IMR-90 (cell line): ENCODE results near the gene SLC19A1. TPM values are rescaled to one million over a fixed set of nuclear protein-coding genes. Genes with fewer than 3 reads are reported as not detected.
"Not testable (repeated sequence)": the region's sequence is repeated elsewhere in the genome, so short reads cannot be mapped to it uniquely, and the experiment has no call there.

Experiments used
- ATAC-seq: fragments of 200-7000 bp; cut with Tn5 transposase; 2 replicates; pipeline ENCODE4 v1.9.1; 2020; ENCODE audit warnings: low read depth, mild to moderate bottlenecking, moderate library complexity
- BruUV-seq: library from RNA; stranded (reverse); fragments of 400-500 nt; replicated peaks from 2 replicates; lab custom pipeline; 2021; lab: Mats Ljungman, UMichigan
- CTCF ChIA-PET: fragments of 300-600 bp; formaldehyde crosslinking; extraction: SDS; loops from one replicate; lab custom pipeline; 2021; ENCODE audit warnings: antibody characterized with exemption; lab: Yijun Ruan, JAX
- POLR2A ChIA-PET: fragments of 300-600 bp; sonication (Branson Sonifier 250); formaldehyde crosslinking; loops from one replicate; lab custom pipeline; 2022; ENCODE audit warnings: antibody characterized with exemption; ENCODE audit not compliant: unreplicated experiment; lab: Charles Lee
- DNase-seq: peaks from one replicate; pipeline ENCODE4 v3.0.0; 2013
- H2AFZ ChIP-seq: replicated peaks from 2 replicates; pipeline ENCODE3; 2013; ENCODE audit warnings: low read length, mild to moderate bottlenecking; ENCODE audit not compliant: poor library complexity
- H2AK5ac ChIP-seq: 2 replicates; pipeline ENCODE4 v1.6.1; 2013; ENCODE audit warnings: low read depth, low read length, inconsistent platforms
- H2AK9ac ChIP-seq: replicated peaks from 2 replicates; pipeline ENCODE3; 2013; ENCODE audit warnings: mild to moderate bottlenecking, low read depth, low read length, moderate library complexity; ENCODE audit not compliant: poor library complexity
- H2BK120ac ChIP-seq: 2 replicates; pipeline ENCODE4 v1.6.1; 2013; ENCODE audit warnings: low read depth, low read length, inconsistent platforms
- H2BK15ac ChIP-seq: 3 replicates; pipeline ENCODE4 v1.6.1; 2013; ENCODE audit warnings: low read depth, low read length, inconsistent platforms
- H2BK20ac ChIP-seq: 2 replicates; pipeline ENCODE4 v1.6.1; 2013; ENCODE audit warnings: low read depth, mild to moderate bottlenecking, inconsistent platforms, low read length, moderate library complexity
- H2BK5ac ChIP-seq: 2 replicates; pipeline ENCODE4 v1.6.1; 2013; ENCODE audit warnings: mild to moderate bottlenecking, low read depth, low read length, inconsistent platforms; ENCODE audit not compliant: poor library complexity, severe bottlenecking
- H3K14ac ChIP-seq: replicated peaks from 2 replicates; pipeline ENCODE4 v1.6.1; 2013; ENCODE audit warnings: low read depth, low read length, inconsistent platforms
- H3K18ac ChIP-seq: 2 replicates; pipeline ENCODE4 v1.6.1; 2013; ENCODE audit warnings: low read depth, low read length, control low read depth
- H3K23ac ChIP-seq: 2 replicates; pipeline ENCODE4 v1.6.1; 2013; ENCODE audit warnings: low read depth, low read length, inconsistent platforms
- H3K27ac ChIP-seq: 2 replicates; pipeline ENCODE4 v1.5.1; 2013; ENCODE audit warnings: mild to moderate bottlenecking, control low read depth, low read length; ENCODE audit not compliant: insufficient read depth
- H3K27me3 ChIP-seq: 2 replicates; pipeline ENCODE4 v1.6.1; 2013; ENCODE audit warnings: low read length; ENCODE audit not compliant: control insufficient read depth, insufficient read depth
- H3K36me3 ChIP-seq: 2 replicates; pipeline ENCODE4 v1.6.1; 2013; ENCODE audit warnings: low read length, mixed read lengths; ENCODE audit not compliant: control insufficient read depth, insufficient read depth
- H3K4ac ChIP-seq: 2 replicates; pipeline ENCODE4 v1.6.1; 2013; ENCODE audit warnings: low read depth, low read length, inconsistent platforms
- H3K4me1 ChIP-seq: 2 replicates; pipeline ENCODE4 v1.6.1; 2013; ENCODE audit warnings: low read length, mixed read lengths; ENCODE audit not compliant: control insufficient read depth, insufficient read depth
- H3K4me2 ChIP-seq: 2 replicates; pipeline ENCODE4 v1.6.1; 2013; ENCODE audit warnings: low read depth, mild to moderate bottlenecking, control low read depth, low read length, moderate library complexity
- H3K4me3 ChIP-seq: 2 replicates; pipeline ENCODE4 v1.5.1; 2013; ENCODE audit warnings: low read depth, mild to moderate bottlenecking, control low read depth, low read length, moderate library complexity; ENCODE audit not compliant: insufficient read depth
- H3K56ac ChIP-seq: 2 replicates; pipeline ENCODE4 v1.6.1; 2013; ENCODE audit warnings: low read length, inconsistent platforms; ENCODE audit not compliant: insufficient read depth; ENCODE audit errors: extremely low read depth
- H3K79me1 ChIP-seq, 2 experiments: 2 replicates each; pipeline ENCODE4 v1.6.1; 2013; ENCODE audit warnings: low read length in 2 of 2, inconsistent platforms in 1 of 2, low read depth in 1 of 2
- H3K9ac ChIP-seq: 2 replicates; pipeline ENCODE4 v1.6.1; 2013; ENCODE audit warnings: low read depth, low read length, control low read depth
- H3K9me1 ChIP-seq: 2 replicates; pipeline ENCODE4 v1.6.1; 2013; ENCODE audit warnings: low read length, inconsistent platforms; ENCODE audit not compliant: insufficient read depth
- H3K9me3 ChIP-seq: 2 replicates; pipeline ENCODE4 v1.6.1; 2013; ENCODE audit warnings: low read length; ENCODE audit not compliant: control insufficient read depth, insufficient read depth
- H4K20me1 ChIP-seq: 2 replicates; pipeline ENCODE4 v1.6.1; 2013; ENCODE audit warnings: low read length, inconsistent platforms; ENCODE audit not compliant: insufficient read depth
- H4K5ac ChIP-seq: 2 replicates; pipeline ENCODE4 v1.6.1; 2013; ENCODE audit warnings: mild to moderate bottlenecking, low read depth, low read length, control low read depth
- H4K8ac ChIP-seq, 2 experiments: 2 replicates each; pipeline ENCODE4 v1.6.1; 2013; ENCODE audit warnings: low read depth in 2 of 2, low read length in 2 of 2, control low read depth in 1 of 2, inconsistent platforms in 1 of 2
- H4K91ac ChIP-seq: 2 replicates; pipeline ENCODE4 v1.6.1; 2013; ENCODE audit warnings: low read depth, low read length, inconsistent platforms; ENCODE audit not compliant: insufficient read depth
- CEBPB ChIP-seq: IDR thresholded peaks from 2 replicates; pipeline ENCODE4 v1.6.1; 2012; ENCODE audit warnings: low read depth, low read length, improper control_type of control experiment
- RFX5 ChIP-seq: IDR thresholded peaks from 2 replicates; pipeline ENCODE4 v1.8.0; 2012; ENCODE audit warnings: low read depth, mild to moderate bottlenecking, low read length, moderate library complexity
- WGBS, 2 experiments: methylation state at CpG; one replicate each; pipeline versions ENCODE4 v1.1.5 to v1.1.7; 2013; ENCODE audit warnings: missing lambda C conversion rate in 2 of 2; ENCODE audit not compliant: insufficient read length in 1 of 2; ENCODE audit errors: extremely low coverage in 2 of 2; 5-methylcytosine and 5-hydroxymethylcytosine counted together
- dilution Hi-C: fragments of 300-500 bp; cut with HindIII; formaldehyde crosslinking; loops from one replicate; pipeline ENCODE4 v1.14.3; 2018; ENCODE audit warnings: low sequenced_read_pairs; ENCODE audit not compliant: unreplicated experiment
- in situ Hi-C: fragments of 300-500 bp; cut with MboI; formaldehyde crosslinking; loops from 3 replicates; pipeline ENCODE4 v1.14.3; 2019; ENCODE audit warnings: low sequenced_read_pairs, inconsistent platforms, mixed read lengths
- intact Hi-C: fragments of 100-400 bp; cut with micrococcal nuclease; formaldehyde crosslinking; loops from 2 replicates; pipeline ENCODE4 v1.10.0; 2022
- polyA plus RNA-seq, 3 experiments: library from polyadenylated mRNA; depleted of rRNA; stranded (reverse); fragments of >200 nt; gene quantifications; 2 replicates each; pipeline ENCODE4 v1.2.3, GENCODE V29; 2012; ENCODE audit warnings: low replicate concordance in 1 of 3
- total RNA-seq: library from RNA; depleted of rRNA; stranded (reverse); fragments of >200 nt; gene quantifications from 2 replicates; pipeline ENCODE4 v1.2.3, GENCODE V29; 2012
- TF ChIP-seq, protein P1 (sequence below): fragments of 150-350 bp; IDR thresholded peaks from 2 replicates; pipeline ENCODE4 v1.6.1; 2016; ENCODE audit warnings: low read depth, mild to moderate bottlenecking, low read length, moderate library complexity, borderline replicate concordance

SLC19A1 gene
- total and polyA plus RNA-seq, 2 of the 4 experiments (the other 2 are of a cell fraction) = 2.2 to 16.2 TPM

DNA sequence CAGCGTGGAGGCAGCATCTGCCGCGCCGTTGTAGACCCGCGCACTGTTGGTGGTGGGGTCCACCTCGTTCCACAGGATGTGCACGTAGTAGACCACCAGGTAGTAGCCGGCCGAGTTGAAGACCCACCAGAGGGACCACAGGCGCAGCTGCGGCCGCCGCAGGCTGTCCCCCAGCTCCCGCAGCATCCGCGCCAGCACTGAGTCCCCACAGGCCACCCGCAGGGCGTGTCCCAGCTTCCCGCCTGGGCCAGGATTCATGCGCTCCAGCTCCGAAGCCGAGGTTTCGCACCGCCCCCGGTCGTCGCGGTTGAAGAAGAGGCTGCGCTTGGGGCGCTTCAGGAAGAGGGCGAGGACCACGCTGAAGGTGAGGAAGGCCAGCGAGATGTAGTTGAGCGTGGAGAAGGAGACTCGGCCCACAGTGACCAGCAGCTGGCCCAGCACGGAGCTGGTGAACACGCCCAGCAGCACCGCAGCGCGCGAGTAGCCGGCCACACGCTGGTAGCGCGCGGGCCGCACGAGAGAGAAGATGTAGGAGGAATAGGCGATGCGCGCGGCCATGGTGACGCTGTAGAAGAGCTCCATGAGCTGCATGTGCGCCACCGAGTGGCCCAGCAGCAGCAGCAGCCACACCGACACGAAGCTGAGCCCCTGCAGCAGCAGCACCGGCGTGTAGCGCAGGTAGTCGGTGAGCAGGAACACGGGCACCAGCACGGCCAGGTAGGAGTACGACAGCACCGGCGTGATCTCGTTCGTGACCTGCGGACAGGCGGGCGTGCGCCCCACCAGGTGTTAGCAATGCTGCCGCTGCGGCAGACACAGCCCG, 10.6 kb downstream of the SLC19A1 start:
- Histone ChIP-seq H2BK15ac (no peak overlapping the region), H3K79me1 (peaks cover 8 to 13% of the 10 kb centered on the region in 2 experiments; a peak in 2 of 4 replicates), H3K36me3 (peaks cover 20% of the 10 kb centered on the region), H3K27ac (no peak overlapping the region), H3K23ac (no peak overlapping the region), H3K9me1 (peaks cover 14% of the 10 kb centered on the region), H3K27me3 (no peaks in the 10 kb centered on the region), H3K4me1 (peaks cover 4% of the 10 kb centered on the region), H4K91ac (no peak overlapping the region), H2BK120ac (no peak overlapping the region), H2BK20ac (no peak overlapping the region), H3K4me3 (no peak overlapping the region), H3K9ac (no peak overlapping the region), H3K14ac (no peak overlapping the region), H2BK5ac (no peak overlapping the region), H4K8ac (no peak overlapping the region), H4K20me1 (peaks cover 10% of the 10 kb centered on the region; the same call in 1 of the 2 replicates), H2AK5ac (no peak overlapping the region), H3K18ac (no peak overlapping the region), H4K5ac (no peak overlapping the region), H3K4ac (no peak overlapping the region), H3K4me2 (no peak overlapping the region), H2AFZ (no peak overlapping the region), H3K9me3 (no peaks in the 10 kb centered on the region), H2AK9ac (no peak overlapping the region), H3K56ac (no peak overlapping the region)
- in situ Hi-C loops = no loop called here
- DNase-seq = no peak
- WGBS, 2 experiments = 96% methylated on average over 40 of the region's 76 CpGs; no CpG with 5 or more reads in 1 of the 2 experiments
- intact Hi-C loops = no loop called here
- TF ChIP-seq CEBPB = no peak
- TF ChIP-seq, protein P1, sequence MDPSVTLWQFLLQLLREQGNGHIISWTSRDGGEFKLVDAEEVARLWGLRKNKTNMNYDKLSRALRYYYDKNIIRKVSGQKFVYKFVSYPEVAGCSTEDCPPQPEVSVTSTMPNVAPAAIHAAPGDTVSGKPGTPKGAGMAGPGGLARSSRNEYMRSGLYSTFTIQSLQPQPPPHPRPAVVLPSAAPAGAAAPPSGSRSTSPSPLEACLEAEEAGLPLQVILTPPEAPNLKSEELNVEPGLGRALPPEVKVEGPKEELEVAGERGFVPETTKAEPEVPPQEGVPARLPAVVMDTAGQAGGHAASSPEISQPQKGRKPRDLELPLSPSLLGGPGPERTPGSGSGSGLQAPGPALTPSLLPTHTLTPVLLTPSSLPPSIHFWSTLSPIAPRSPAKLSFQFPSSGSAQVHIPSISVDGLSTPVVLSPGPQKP = no peak
- TF ChIP-seq RFX5 = no peak
- ChIA-PET CTCF (no interaction called here), POLR2A (no interaction called here)
- BruUV-seq = no TSS peak
- dilution Hi-C loops = no loop called here
- ATAC-seq = no peak

DNA sequence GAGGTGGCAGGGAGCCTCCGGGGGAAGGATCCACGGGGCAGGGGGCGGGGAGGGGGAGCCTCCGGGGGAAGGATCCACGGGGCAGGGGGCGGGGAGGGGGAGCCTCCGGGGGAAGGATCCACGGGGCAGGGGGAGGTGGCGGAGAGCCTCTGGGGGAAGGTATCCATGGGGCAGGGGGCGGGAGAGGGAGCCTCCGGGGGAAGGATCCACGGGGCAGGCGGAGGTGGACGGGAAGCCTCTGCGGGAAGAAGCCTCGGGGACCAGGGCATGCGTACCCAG, 11.2 kb downstream of the SLC19A1 start:
- H4K91ac ChIP-seq, H3K4me3 ChIP-seq, H2AK9ac ChIP-seq, H2BK15ac ChIP-seq, in situ Hi-C loops, H2BK5ac ChIP-seq, H2BK120ac ChIP-seq, H3K27ac ChIP-seq, H3K4me2 ChIP-seq, H3K18ac ChIP-seq, ATAC-seq, CTCF ChIA-PET, H3K4ac ChIP-seq, POLR2A ChIA-PET, H4K5ac ChIP-seq, H4K8ac ChIP-seq, H3K14ac ChIP-seq, H3K4me1 ChIP-seq, H2AK5ac ChIP-seq, H3K56ac ChIP-seq, DNase-seq, BruUV-seq, dilution Hi-C loops, H2AFZ ChIP-seq, H3K23ac ChIP-seq, H4K20me1 ChIP-seq, H2BK20ac ChIP-seq, H3K9me3 ChIP-seq, H3K9ac ChIP-seq, H3K27me3 ChIP-seq, intact Hi-C loops: not testable (repeated sequence)
- Histone ChIP-seq H3K36me3 (peaks cover 22% of the 10 kb centered on the region), H3K9me1 (peaks cover 14% of the 10 kb centered on the region), H3K79me1 (peaks cover 8 to 13% of the 10 kb centered on the region in 2 experiments; a peak in 2 of 4 replicates)
- WGBS, 2 experiments = 96% methylated on average over 8 of the region's 17 CpGs; no CpG with 5 or more reads in 1 of the 2 experiments
